Ishikawa (cell line): ENCODE results near the gene SYT1.

ENCODE experiments used
- CEBPB ChIP-seq: IDR thresholded peaks from 2 replicates; pipeline ENCODE4 v1.6.1; 2012
- CREB1 ChIP-seq: IDR thresholded peaks from 2 replicates; pipeline ENCODE4 v1.6.1; 2012; ENCODE audit warnings: low read depth
- EGR1 ChIP-seq: IDR thresholded peaks from 2 replicates; pipeline ENCODE4 v1.6.1; 2012
- EP300 ChIP-seq: IDR thresholded peaks from 2 replicates; pipeline ENCODE4 v1.6.1; 2012; ENCODE audit warnings: borderline replicate concordance
- FOXM1 ChIP-seq: IDR thresholded peaks from 2 replicates; pipeline ENCODE4 v1.6.1; 2012; ENCODE audit warnings: low read depth, borderline replicate concordance
- NFIC ChIP-seq: IDR thresholded peaks from 2 replicates; pipeline ENCODE4 v1.6.1; 2012
- RAD21 ChIP-seq: IDR thresholded peaks from 2 replicates; pipeline ENCODE4 v1.6.1; 2012; ENCODE audit warnings: low read depth
- REST ChIP-seq: IDR thresholded peaks from 2 replicates; pipeline ENCODE4 v1.6.1; 2012; ENCODE audit warnings: low read depth, mild to moderate bottlenecking
- TAF1 ChIP-seq: IDR thresholded peaks from 2 replicates; pipeline ENCODE4 v1.6.1; 2012; ENCODE audit warnings: low read depth, mild to moderate bottlenecking
- TCF12 ChIP-seq: IDR thresholded peaks from 2 replicates; pipeline ENCODE4 v1.6.1; 2012; ENCODE audit warnings: low read depth
- TEAD4 ChIP-seq: IDR thresholded peaks from 2 replicates; pipeline ENCODE4 v1.6.1; 2012
- YY1 ChIP-seq: IDR thresholded peaks from 2 replicates; pipeline ENCODE4 v1.6.1; 2012; ENCODE audit warnings: low read depth
- ZBTB7A ChIP-seq: IDR thresholded peaks from 2 replicates; pipeline ENCODE4 v1.6.1; 2012; ENCODE audit warnings: low read depth
- TF ChIP-seq, protein P1 (sequence below): IDR thresholded peaks from 2 replicates; pipeline ENCODE4 v1.6.1; 2012
- TF ChIP-seq, protein P2 (sequence below): IDR thresholded peaks from 2 replicates; pipeline ENCODE4 v1.6.1; 2012

Gene SYT1

DNA sequence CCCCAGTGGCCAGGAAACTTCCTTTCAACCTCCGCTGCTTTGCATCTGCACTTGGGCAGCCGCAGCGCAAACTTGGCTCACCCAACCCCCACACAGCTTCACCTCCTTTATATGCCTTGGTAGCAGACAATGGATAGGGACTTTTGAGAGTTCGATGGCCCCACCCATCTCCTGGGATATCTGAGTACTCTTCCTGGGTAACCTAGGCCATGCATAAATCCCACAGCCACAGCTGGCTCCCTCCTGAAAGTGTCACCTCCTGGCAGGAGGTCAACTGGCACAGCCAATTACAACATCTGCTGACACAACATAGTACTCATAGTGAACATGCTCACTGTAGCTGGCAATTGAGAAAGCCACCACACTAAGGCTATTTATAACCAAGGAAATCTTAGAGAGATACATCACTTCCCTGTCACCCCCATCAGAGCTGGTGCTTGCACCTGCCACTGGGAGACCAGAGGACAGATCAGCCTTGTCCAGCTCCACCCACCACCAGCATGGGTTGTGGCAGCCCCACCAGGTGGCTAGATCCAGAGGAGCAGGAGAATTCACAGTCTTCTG lies 410.0 kb downstream of the SYT1 start:
- TF ChIP-seq NFIC (no peak), YY1 (no peak), EGR1 (no peak)
- TF ChIP-seq, protein P1, sequence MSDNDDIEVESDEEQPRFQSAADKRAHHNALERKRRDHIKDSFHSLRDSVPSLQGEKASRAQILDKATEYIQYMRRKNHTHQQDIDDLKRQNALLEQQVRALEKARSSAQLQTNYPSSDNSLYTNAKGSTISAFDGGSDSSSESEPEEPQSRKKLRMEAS: no peak

DNA sequence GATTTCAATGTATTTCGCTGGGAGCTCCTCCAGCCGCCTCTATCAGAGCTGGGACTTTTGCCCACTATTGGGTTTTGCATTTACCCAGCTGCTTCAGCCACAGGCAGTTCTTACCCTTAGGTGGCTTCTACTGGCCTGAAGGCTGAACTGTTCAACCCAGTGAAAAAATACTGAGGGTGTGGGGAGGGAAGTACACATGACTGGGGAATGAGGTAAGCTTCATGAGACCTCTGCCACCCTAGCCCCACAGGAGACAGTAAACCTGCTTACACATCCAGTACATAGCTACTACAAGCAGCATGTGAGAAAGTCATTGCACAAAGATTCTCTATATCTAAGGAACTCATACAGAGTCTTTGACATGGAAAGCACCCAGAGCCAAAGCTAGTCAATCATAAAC lies 411.1 kb downstream of the SYT1 start:
- TF ChIP-seq TEAD4: no peak
- TF ChIP-seq ZBTB7A: no peak
- no peak for TF ChIP-seq NFIC
- no peak for TF ChIP-seq TCF12
- TF ChIP-seq, protein P2, sequence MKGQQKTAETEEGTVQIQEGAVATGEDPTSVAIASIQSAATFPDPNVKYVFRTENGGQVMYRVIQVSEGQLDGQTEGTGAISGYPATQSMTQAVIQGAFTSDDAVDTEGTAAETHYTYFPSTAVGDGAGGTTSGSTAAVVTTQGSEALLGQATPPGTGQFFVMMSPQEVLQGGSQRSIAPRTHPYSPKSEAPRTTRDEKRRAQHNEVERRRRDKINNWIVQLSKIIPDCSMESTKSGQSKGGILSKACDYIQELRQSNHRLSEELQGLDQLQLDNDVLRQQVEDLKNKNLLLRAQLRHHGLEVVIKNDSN: no peak
- TF ChIP-seq CEBPB: no peak
- no peak for TF ChIP-seq EP300

- TF ChIP-seq TCF12: no peak
- no peak for TF ChIP-seq EP300
Observed at GRCh38 chr12:79283364-79283763, 418.8 kb downstream of the SYT1 start.

GRCh38 chr12:79288911-79289310 lies 424.3 kb downstream of the SYT1 start:
- TF ChIP-seq RAD21 (no peak), NFIC (no peak), TEAD4 (no peak), EP300 (no peak)

- TF ChIP-seq EP300: no peak
- TF ChIP-seq YY1: no peak
- TF ChIP-seq EGR1: no peak
- TF ChIP-seq, protein P2: no peak
- TF ChIP-seq, protein P1: no peak
- TF ChIP-seq RAD21: no peak
- TF ChIP-seq FOXM1: no peak
- no peak for TF ChIP-seq TCF12
- no peak for TF ChIP-seq REST
- no peak for TF ChIP-seq CEBPB
- TF ChIP-seq ZBTB7A: no peak
- TF ChIP-seq CREB1: no peak
Observed at GRCh38 chr12:79291711-79292110, 427.1 kb downstream of the SYT1 start.

- TF ChIP-seq NFIC (no peak), EGR1 (no peak), YY1 (no peak), TCF12 (no peak), TEAD4 (no peak), CREB1 (no peak), REST (no peak), CEBPB (no peak), FOXM1 (no peak), ZBTB7A (no peak), RAD21 (no peak), TAF1 (no peak), EP300 (no peak)
- TF ChIP-seq, protein P2: no peak
- TF ChIP-seq, protein P1: no peak
Observed at GRCh38 chr12:79294590-79294989, 430.0 kb downstream of the SYT1 start.

DNA sequence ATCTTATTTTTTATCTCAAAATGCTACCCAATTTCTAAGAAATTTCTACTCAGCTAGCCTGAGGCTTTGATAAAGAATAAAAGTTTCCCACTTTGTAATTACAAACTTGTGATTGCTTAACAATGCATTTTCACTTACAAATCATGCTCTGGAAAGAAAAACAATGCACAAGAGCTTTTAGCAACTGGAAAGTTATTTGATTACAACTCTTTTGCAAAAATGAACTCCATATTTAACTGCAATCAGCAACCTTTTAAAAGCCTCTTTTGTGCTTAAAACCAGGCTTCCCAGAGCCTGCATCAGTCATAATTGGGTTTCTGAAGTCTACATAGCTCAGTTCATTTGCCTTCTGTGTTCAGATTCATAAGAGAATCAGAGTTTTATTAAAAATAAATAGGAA lies 431.0 kb downstream of the SYT1 start:
- no peak for TF ChIP-seq TCF12
- TF ChIP-seq, protein P1: no peak
- TF ChIP-seq EGR1: no peak
- TF ChIP-seq TEAD4: no peak
- no peak for TF ChIP-seq EP300
- TF ChIP-seq TAF1: no peak
- TF ChIP-seq RAD21: no peak
- TF ChIP-seq NFIC: no peak
- TF ChIP-seq FOXM1: no peak
- TF ChIP-seq CEBPB: no peak
- TF ChIP-seq ZBTB7A: no peak
- TF ChIP-seq REST: no peak
- no peak for TF ChIP-seq CREB1
- no peak for TF ChIP-seq YY1
